SU-DHL-6 (cell line): ENCODE data around the gene VSTM5.

Experiments
- H2AFZ ChIP-seq: fragments of 200-600 bp; sonication (generic); 2 replicates; pipeline ENCODE4 v1.6.1; 2014; ENCODE audit warnings: low read depth, mild to moderate bottlenecking, moderate library complexity, mixed read lengths, antibody characterized with exemption, low read length; ENCODE audit not compliant: severe bottlenecking
- H3F3A ChIP-seq: fragments of 200-600 bp; shearing (Covaris generic); 2 replicates; pipeline ENCODE4 v1.6.0; 2016; ENCODE audit warnings: antibody characterized with exemption, mild to moderate bottlenecking; ENCODE audit not compliant: insufficient read depth
- H3K27ac ChIP-seq: fragments of 200-600 bp; sonication (generic); 2 replicates; pipeline ENCODE4 v1.5.1; 2016; ENCODE audit warnings: low read depth, mild to moderate bottlenecking, low read length, moderate library complexity, mixed read lengths
- H3K27me3 ChIP-seq: fragments of 200-600 bp; sonication (generic), shearing (Covaris generic); 2 replicates; pipeline ENCODE4 v1.6.0; 2014; ENCODE audit warnings: mild to moderate bottlenecking, low read length
- H3K36me3 ChIP-seq: fragments of 200-600 bp; sonication (generic); 2 replicates; pipeline ENCODE4 v1.6.1; 2014; ENCODE audit warnings: mild to moderate bottlenecking, low read length, mixed read lengths
- H3K4me2 ChIP-seq: fragments of 300-600, 200-600 bp; shearing (Covaris generic), sonication (generic); 2 replicates; pipeline ENCODE4 v1.6.0; 2014; ENCODE audit warnings: low read length, low read depth, mild to moderate bottlenecking; ENCODE audit not compliant: poor library complexity, severe bottlenecking
- H3K4me3 ChIP-seq: fragments of 200-600 bp; sonication (generic); 2 replicates; pipeline ENCODE4 v1.5.1; 2014; ENCODE audit warnings: antibody characterized with exemption, low read length, mild to moderate bottlenecking, mixed read lengths; ENCODE audit not compliant: insufficient read depth, poor library complexity, severe bottlenecking
- H3K79me2 ChIP-seq: fragments of 200-600 bp; sonication (generic); 2 replicates; pipeline ENCODE4 v1.6.1; 2014; ENCODE audit warnings: mild to moderate bottlenecking, low read length, moderate library complexity; ENCODE audit not compliant: insufficient read depth
- H3K9ac ChIP-seq: fragments of 200-600 bp; sonication (generic); 2 replicates; pipeline ENCODE4 v1.7.0; 2014; ENCODE audit warnings: mild to moderate bottlenecking, low read length
- H3K9me2 ChIP-seq: fragments of 200-600 bp; sonication (generic); replicated peaks from 2 replicates; pipeline ENCODE4 v1.6.1; 2014; ENCODE audit warnings: low read length; ENCODE audit not compliant: insufficient read depth
- H3K9me3 ChIP-seq: fragments of 200-600 bp; sonication (generic); 2 replicates; pipeline ENCODE4 v1.6.1; 2014; ENCODE audit warnings: low read length, mixed read lengths; ENCODE audit not compliant: insufficient read depth
- H4K20me1 ChIP-seq: fragments of 200-600 bp; sonication (generic); 2 replicates; pipeline ENCODE4 v1.6.1; 2014; ENCODE audit warnings: low read depth, mild to moderate bottlenecking, antibody characterized with exemption, low read length, moderate library complexity, mixed read lengths
- EZH2phosphoT487 ChIP-seq: fragments of 200-600 bp; sonication (generic), shearing (Covaris generic); conservative IDR thresholded peaks from 2 replicates; pipeline ENCODE4 v1.6.1; 2018; ENCODE audit warnings: mild to moderate bottlenecking, antibody characterized with exemption, low read length, moderate library complexity, mixed read lengths
- TF ChIP-seq, protein P1 (sequence below): fragments of 200-600 bp; sonication (generic); IDR thresholded peaks from one replicate; pipeline ENCODE4 v1.5.1; 2017; ENCODE audit warnings: antibody characterized with exemption, mild to moderate bottlenecking, low read length, moderate library complexity; ENCODE audit not compliant: insufficient read depth, poor library complexity, severe bottlenecking

Gene VSTM5

DNA sequence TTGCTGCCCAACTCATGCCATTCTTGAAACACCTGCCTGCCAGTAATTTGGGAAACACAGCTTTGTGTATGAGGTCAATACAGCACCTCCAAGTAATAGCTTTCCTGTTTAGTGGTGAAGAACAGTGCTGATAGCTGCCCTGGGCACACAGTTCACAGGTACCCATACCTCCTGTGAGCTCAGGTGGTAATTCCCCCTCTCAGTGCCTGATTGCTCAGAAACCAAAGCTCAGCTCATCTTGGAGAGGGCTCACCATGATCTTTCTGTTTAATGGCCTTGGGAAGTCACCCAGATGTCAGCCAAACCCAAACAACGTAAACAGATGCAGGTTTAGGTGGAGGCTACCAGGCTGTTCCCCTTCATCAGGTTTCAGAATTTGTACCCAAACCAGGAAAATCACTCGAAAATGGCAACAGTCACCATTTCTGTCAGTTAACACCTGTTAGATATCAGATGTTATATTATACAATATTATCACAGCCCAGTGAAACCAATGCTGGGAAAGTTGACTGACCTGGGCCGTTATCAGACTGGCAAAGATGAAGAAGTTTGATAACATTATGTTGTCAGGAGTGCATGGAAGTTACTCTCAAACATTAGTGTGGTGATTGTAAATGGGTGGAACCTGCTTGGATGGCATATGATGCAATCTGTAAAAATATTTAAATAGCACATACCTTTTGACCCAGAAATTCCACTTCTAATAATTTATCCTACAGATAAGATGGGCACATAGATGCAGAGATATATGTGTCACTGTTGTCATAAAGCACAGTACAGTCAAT lies 18.9 kb downstream of the VSTM5 start:
- Histone ChIP-seq H3K9ac (no peak overlapping the region), H2AFZ (no peak overlapping the region), H3K9me2 (no peaks in the 10 kb centered on the region), H3K36me3 (no peaks in the 10 kb centered on the region), H3K27ac (no peak overlapping the region), H3F3A (no peaks in the 10 kb centered on the region), H3K79me2 (no peaks in the 10 kb centered on the region), H3K4me2 (no peak overlapping the region), H3K4me3 (no peak overlapping the region), H3K9me3 (no peaks in the 10 kb centered on the region), H4K20me1 (no peaks in the 10 kb centered on the region), H3K27me3 (no peaks in the 10 kb centered on the region)
- TF ChIP-seq EZH2phosphoT487 = no peak
- TF ChIP-seq, protein P1, sequence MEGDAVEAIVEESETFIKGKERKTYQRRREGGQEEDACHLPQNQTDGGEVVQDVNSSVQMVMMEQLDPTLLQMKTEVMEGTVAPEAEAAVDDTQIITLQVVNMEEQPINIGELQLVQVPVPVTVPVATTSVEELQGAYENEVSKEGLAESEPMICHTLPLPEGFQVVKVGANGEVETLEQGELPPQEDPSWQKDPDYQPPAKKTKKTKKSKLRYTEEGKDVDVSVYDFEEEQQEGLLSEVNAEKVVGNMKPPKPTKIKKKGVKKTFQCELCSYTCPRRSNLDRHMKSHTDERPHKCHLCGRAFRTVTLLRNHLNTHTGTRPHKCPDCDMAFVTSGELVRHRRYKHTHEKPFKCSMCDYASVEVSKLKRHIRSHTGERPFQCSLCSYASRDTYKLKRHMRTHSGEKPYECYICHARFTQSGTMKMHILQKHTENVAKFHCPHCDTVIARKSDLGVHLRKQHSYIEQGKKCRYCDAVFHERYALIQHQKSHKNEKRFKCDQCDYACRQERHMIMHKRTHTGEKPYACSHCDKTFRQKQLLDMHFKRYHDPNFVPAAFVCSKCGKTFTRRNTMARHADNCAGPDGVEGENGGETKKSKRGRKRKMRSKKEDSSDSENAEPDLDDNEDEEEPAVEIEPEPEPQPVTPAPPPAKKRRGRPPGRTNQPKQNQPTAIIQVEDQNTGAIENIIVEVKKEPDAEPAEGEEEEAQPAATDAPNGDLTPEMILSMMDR = no peak

DNA sequence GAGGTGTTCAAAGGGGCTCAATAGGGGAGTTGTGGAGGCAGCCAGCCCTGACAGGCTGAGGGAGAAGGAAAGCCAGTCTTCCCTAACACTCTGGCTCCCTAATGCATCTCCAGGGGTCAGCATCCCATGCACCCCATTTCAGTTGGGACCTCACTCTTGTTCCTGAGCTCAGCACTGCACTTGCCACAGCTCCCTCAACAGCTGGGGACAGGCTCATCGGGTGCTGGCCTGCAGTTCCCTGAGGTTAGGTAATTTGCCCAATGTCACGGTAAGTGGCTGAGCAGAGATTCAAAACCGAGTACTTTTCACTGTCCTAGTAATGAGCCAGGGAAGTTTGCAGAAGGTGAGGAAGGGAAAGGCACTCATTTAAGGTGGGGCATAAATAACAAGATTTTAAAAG lies 20.8 kb downstream of the VSTM5 start:
- H3K36me3 ChIP-seq = no peaks in the 10 kb centered on the region
- H3K9me3 ChIP-seq = no peaks in the 10 kb centered on the region
- H3K27ac ChIP-seq = no peak overlapping the region
- TF ChIP-seq, protein P1 = no peak
- TF ChIP-seq EZH2phosphoT487 = no peak
- no peaks in the 10 kb centered on the region for H3F3A ChIP-seq
- no peak overlapping the region for H3K9ac ChIP-seq
- no peak overlapping the region for H3K4me2 ChIP-seq
- no peaks in the 10 kb centered on the region for H3K27me3 ChIP-seq
- H2AFZ ChIP-seq = no peak overlapping the region
- no peaks in the 10 kb centered on the region for H4K20me1 ChIP-seq
- no peaks in the 10 kb centered on the region for H3K79me2 ChIP-seq
- no peaks in the 10 kb centered on the region for H3K9me2 ChIP-seq
- H3K4me3 ChIP-seq = no peak overlapping the region

DNA sequence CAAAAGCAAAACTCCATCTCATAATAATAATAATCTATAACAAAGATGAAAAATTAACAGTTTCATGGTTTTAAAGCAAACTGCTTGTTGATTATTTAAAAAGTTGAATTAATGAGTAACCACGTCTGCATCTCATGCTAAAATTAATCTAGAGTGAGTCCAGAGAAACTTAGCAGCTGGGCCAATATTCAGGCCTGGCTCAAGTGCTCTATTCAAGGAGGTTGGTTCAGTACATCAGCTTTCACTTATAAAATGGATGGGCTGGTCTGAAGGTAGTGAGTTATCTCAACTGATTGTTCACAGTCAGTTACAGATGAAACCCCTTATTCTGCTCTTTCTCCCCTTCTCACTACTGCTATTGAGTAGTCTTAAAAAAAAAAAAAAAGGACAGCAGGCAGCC lies 23.1 kb downstream of the VSTM5 start:
- Histone ChIP-seq H2AFZ (no peak overlapping the region), H3F3A (no peaks in the 10 kb centered on the region), H3K27ac (no peak overlapping the region), H3K9me3 (no peaks in the 10 kb centered on the region), H4K20me1 (no peaks in the 10 kb centered on the region), H3K9ac (no peak overlapping the region), H3K4me2 (no peak overlapping the region), H3K79me2 (no peaks in the 10 kb centered on the region), H3K4me3 (no peak overlapping the region), H3K27me3 (no peaks in the 10 kb centered on the region), H3K36me3 (no peaks in the 10 kb centered on the region), H3K9me2 (no peaks in the 10 kb centered on the region)
- TF ChIP-seq, protein P1 = no peak
- no peak for TF ChIP-seq EZH2phosphoT487
